A673 (cell line): ENCODE measurements around the gene SUPT5H. TPM values are rescaled to one million over a fixed set of nuclear protein-coding genes. Genes with fewer than 3 reads are reported as not detected.

Experiments used
- BruUV-seq: library from RNA; stranded (reverse); fragments of 400-500 nt; replicated peaks from 2 replicates; lab custom pipeline; 2021; lab: Mats Ljungman, UMichigan
- CTCF ChIA-PET: fragments of 300-600 bp; sonication (Branson Sonifier 250); formaldehyde crosslinking; loops from one replicate; lab custom pipeline; 2022; ENCODE audit warnings: antibody characterized with exemption; lab: Charles Lee
- POLR2A ChIA-PET: fragments of 300-600 bp; sonication (Branson Sonifier 250); formaldehyde crosslinking; loops from one replicate; lab custom pipeline; 2022; ENCODE audit warnings: antibody characterized with exemption; ENCODE audit not compliant: low non-redundant PET; lab: Charles Lee
- DNase-seq: peaks from one replicate; pipeline ENCODE4 v3.0.0-alpha.2; 2015; ENCODE audit warnings: low spot score
- H3K27ac ChIP-seq: fragments of 200-600 bp; sonication (generic); 2 replicates; pipeline ENCODE4 v1.5.1; 2016; ENCODE audit warnings: mixed run types, low read depth, mild to moderate bottlenecking, mixed read lengths, antibody characterized with exemption, low read length; ENCODE audit not compliant: poor library complexity, severe bottlenecking
- H3K27me3 ChIP-seq: fragments of 200-600 bp; sonication (generic); replicated peaks from 2 replicates; pipeline ENCODE4 v1.6.1; 2017; ENCODE audit warnings: mixed run types, low read depth, mild to moderate bottlenecking, mixed read lengths, antibody characterized with exemption, low read length; ENCODE audit not compliant: insufficient read depth, poor library complexity
- H3K36me3 ChIP-seq: fragments of 200-600 bp; sonication (generic); 2 replicates; pipeline ENCODE4 v1.6.1; 2016; ENCODE audit warnings: mixed run types, mild to moderate bottlenecking, mixed read lengths, antibody characterized with exemption, low read length; ENCODE audit not compliant: insufficient read depth, poor library complexity, severe bottlenecking
- H3K4me1 ChIP-seq: fragments of 200-600 bp; sonication (generic); 2 replicates; pipeline ENCODE4 v1.6.1; 2017; ENCODE audit warnings: mixed run types, mild to moderate bottlenecking, mixed read lengths, antibody characterized with exemption, low read length; ENCODE audit not compliant: insufficient read depth, poor library complexity, severe bottlenecking
- H3K4me3 ChIP-seq: fragments of 200-600 bp; sonication (generic); 2 replicates; pipeline ENCODE4 v1.5.1; 2016; ENCODE audit warnings: low read depth, mixed run types, mild to moderate bottlenecking, mixed read lengths, low read length; ENCODE audit not compliant: poor library complexity, severe bottlenecking
- H3K9me3 ChIP-seq: fragments of 200-600 bp; sonication (generic); 2 replicates; pipeline ENCODE4 v1.6.1; 2016; ENCODE audit warnings: mixed run types, low read depth, mild to moderate bottlenecking, mixed read lengths, antibody characterized with exemption, low read length; ENCODE audit not compliant: poor library complexity, severe bottlenecking
- CTCF ChIP-seq: fragments of 300-800, 200-600 bp; sonication (generic); conservative IDR thresholded peaks from 2 replicates; pipeline ENCODE4 v1.5.1; 2017; ENCODE audit warnings: low read depth, mild to moderate bottlenecking, antibody characterized with exemption, low read length, moderate library complexity, mixed read lengths
- EZH2 ChIP-seq: fragments of 200-600 bp; sonication (generic); IDR thresholded peaks from 2 replicates; pipeline ENCODE4 v1.6.1; 2017; ENCODE audit warnings: borderline replicate concordance, low read depth, mild to moderate bottlenecking, mixed read lengths, antibody characterized with exemption, low read length; ENCODE audit not compliant: poor library complexity, severe bottlenecking
- intact Hi-C: fragments of 100-400 bp; cut with micrococcal nuclease; formaldehyde crosslinking; loops from one replicate; pipeline ENCODE4 v1.10.0; 2022; ENCODE audit not compliant: unreplicated experiment
- microRNA-seq: library from miRNA; unstranded; fragments of <30 nt; microRNA quantifications from one replicate; pipeline ENCODE4 v1.2.0, GENCODE V29; 2021
- total RNA-seq: library from RNA; stranded (reverse); gene quantifications from 2 replicates; pipeline ENCODE4 v1.2.3, GENCODE V29; 2021

The SUPT5H gene
- total RNA-seq, 1 experiment from 2014 or later: 169 TPM

GRCh38 chr19:39525205-39525604 lies 79.8 kb downstream of the SUPT5H start:
- H3K27ac ChIP-seq: no peak overlapping the region
- BruUV-seq: no TSS peak
- H3K4me1 ChIP-seq: no peaks in the 10 kb centered on the region
- CTCF ChIA-PET: interaction anchor here (0.7 kb wide), 1 partner anchor 163 kb away, joined by 12 read pairs; no protein-coding TSS in a partner anchor
- no peak for TF ChIP-seq CTCF
- no peak for TF ChIP-seq EZH2
- H3K4me3 ChIP-seq: no peak overlapping the region
- DNase-seq: no peak
- POLR2A ChIA-PET: no interaction called here
- no peaks in the 10 kb centered on the region for H3K9me3 ChIP-seq
- H3K36me3 ChIP-seq: no peaks in the 10 kb centered on the region
- no peaks in the 10 kb centered on the region for H3K27me3 ChIP-seq
- intact Hi-C loops: no loop called here

Small RNAs within 50 kb of the gene (microRNA-seq; reads per million reads assigned to microRNA genes)
- gene MIR4530: not detected

Other genes with a start within 250 kb of the SUPT5H start
- not detected in 2 replicates for gene NCCRP1, start 248.6 kb upstream of the SUPT5H start, total RNA-seq
- gene SYCN, start 241.3 kb upstream of the SUPT5H start, total RNA-seq: not detected in 2 replicates
- not detected in 2 replicates for gene IFNL3, start 200.6 kb upstream of the SUPT5H start, total RNA-seq
- gene IFNL4, start 196.7 kb upstream of the SUPT5H start, total RNA-seq: not detected in 2 replicates
- not detected in 2 replicates for gene IFNL2, start 177.2 kb upstream of the SUPT5H start, total RNA-seq
- gene IFNL1, start 149.2 kb upstream of the SUPT5H start, total RNA-seq: not detected in 2 replicates
- 3.7 and 5.0 TPM in 2 replicates for gene LRFN1, start 124.7 kb upstream of the SUPT5H start, total RNA-seq
- 0.55 TPM in 1 of 2 replicates, not detected in the other for gene GMFG, start 109.5 kb upstream of the SUPT5H start, total RNA-seq
- gene SAMD4B, start 103.2 kb upstream of the SUPT5H start, total RNA-seq: 157 and 168 TPM in 2 replicates
- gene PAF1, start 54.5 kb upstream of the SUPT5H start, total RNA-seq: 70.2 and 73.3 TPM in 2 replicates
- 37.1 and 41.9 TPM in 2 replicates for gene MED29, start 54.2 kb upstream of the SUPT5H start, total RNA-seq
- gene ZFP36, start 38.7 kb upstream of the SUPT5H start, total RNA-seq: 7.1 and 8.1 TPM in 2 replicates
- 99.1 and 99.4 TPM in 2 replicates for gene PLEKHG2, start 32.9 kb upstream of the SUPT5H start, total RNA-seq
- 1,898 and 1,963 TPM in 2 replicates for gene RPS16, start 9.6 kb upstream of the SUPT5H start, total RNA-seq
- gene TIMM50, start 35.3 kb downstream of the SUPT5H start, total RNA-seq: 165 and 174 TPM in 2 replicates
- 0.69 and 0.96 TPM in 2 replicates for gene DLL3, start 53.4 kb downstream of the SUPT5H start, total RNA-seq
- not detected in 2 replicates for gene SELENOV, start 69.6 kb downstream of the SUPT5H start, total RNA-seq
- 3.4 and 4.2 TPM in 2 replicates for gene EID2B, start 87.3 kb downstream of the SUPT5H start, total RNA-seq
- gene EID2, start 94.6 kb downstream of the SUPT5H start, total RNA-seq: 25.0 and 25.2 TPM in 2 replicates
- gene LGALS13, start 156.9 kb downstream of the SUPT5H start, total RNA-seq: not detected in 2 replicates
- gene LGALS16, start 210.3 kb downstream of the SUPT5H start, total RNA-seq: not detected in 2 replicates